HAP-1 (cell line): ENCODE data around the gene SCG5.

ENCODE experiments used
- DNase-seq, 2 experiments: peaks; one replicate each; pipeline ENCODE4 v3.0.0-alpha.2; 2016 to 2020; ENCODE audit warnings: low spot score in 2 of 2
- H3K27me3 ChIP-seq: fragments of 250-450 bp; sonication (Bioruptor Pico); 2 replicates; pipeline ENCODE4 v1.5.1; 2020; ENCODE audit warnings: low read depth, mild to moderate bottlenecking, moderate library complexity
- H3K36me3 ChIP-seq: fragments of 250-450 bp; sonication (Bioruptor Pico); replicated peaks from 2 replicates; pipeline ENCODE4 v1.5.1; 2020; ENCODE audit warnings: mild to moderate bottlenecking
- H3K4me1 ChIP-seq: fragments of 250-450 bp; sonication (Bioruptor Pico); 2 replicates; pipeline ENCODE4 v1.5.1; 2020; ENCODE audit warnings: mild to moderate bottlenecking
- H3K4me3 ChIP-seq: fragments of 250-450 bp; sonication (Bioruptor Pico); 2 replicates; pipeline ENCODE4 v1.5.1; 2020; ENCODE audit warnings: mild to moderate bottlenecking, moderate library complexity
- H3K9me3 ChIP-seq: fragments of 250-450 bp; sonication (Bioruptor Pico); 2 replicates; pipeline ENCODE4 v1.5.1; 2020; ENCODE audit warnings: mild to moderate bottlenecking, moderate library complexity
- in situ Hi-C: fragments of 300-500 bp; cut with MboI; formaldehyde crosslinking; loops from 3 replicates; pipeline ENCODE4 v1.14.3; 2020; ENCODE audit warnings: low sequenced_read_pairs, inconsistent platforms, mixed read lengths

Gene SCG5

GRCh38 chr15:32732574-32733157 lies 91.2 kb downstream of the SCG5 start:
- DNase-seq, result no peak
- in situ Hi-C loops, result no loop called here
- no peaks in the 10 kb centered on the region for H3K4me1 ChIP-seq
- H3K36me3 ChIP-seq, result no peaks in the 10 kb centered on the region
- H3K4me3 ChIP-seq, result no peak overlapping the region
- H3K27me3 ChIP-seq, result no peaks in the 10 kb centered on the region
- H3K9me3 ChIP-seq, result no peaks in the 10 kb centered on the region

- Histone ChIP-seq H3K4me3 (no peak overlapping the region), H3K27me3 (no peaks in the 10 kb centered on the region), H3K36me3 (no peaks in the 10 kb centered on the region), H3K9me3 (no peaks in the 10 kb centered on the region), H3K4me1 (no peaks in the 10 kb centered on the region)
- in situ Hi-C loops, result no loop called here
- DNase-seq, result no peak
Observed at GRCh38 chr15:32733281-32733680, 91.8 kb downstream of the SCG5 start.

- Histone ChIP-seq H3K9me3 (no peaks in the 10 kb centered on the region), H3K4me1 (no peaks in the 10 kb centered on the region), H3K4me3 (no peak overlapping the region), H3K36me3 (no peaks in the 10 kb centered on the region), H3K27me3 (no peaks in the 10 kb centered on the region)
- in situ Hi-C loops, result no loop called here
- DNase-seq, result no peak
Observed at GRCh38 chr15:32735989-32736700, 94.6 kb downstream of the SCG5 start.

GRCh38 chr15:32736701-32737061 lies 95.2 kb downstream of the SCG5 start:
- Histone ChIP-seq H3K4me1 (no peaks in the 10 kb centered on the region), H3K36me3 (no peaks in the 10 kb centered on the region), H3K27me3 (no peaks in the 10 kb centered on the region), H3K4me3 (no peak overlapping the region), H3K9me3 (no peaks in the 10 kb centered on the region; the same call in 1 of the 2 replicates)
- DNase-seq, result no peak
- in situ Hi-C loops, result no loop called here

- in situ Hi-C loops, result no loop called here
- Histone ChIP-seq H3K9me3 (no peaks in the 10 kb centered on the region; the same call in 1 of the 2 replicates), H3K36me3 (no peaks in the 10 kb centered on the region), H3K4me3 (no peak overlapping the region), H3K4me1 (no peaks in the 10 kb centered on the region), H3K27me3 (no peaks in the 10 kb centered on the region)
- no peak for DNase-seq
Observed at GRCh38 chr15:32737304-32737703, 95.8 kb downstream of the SCG5 start.

GRCh38 chr15:32738666-32739065 lies 97.2 kb downstream of the SCG5 start:
- Histone ChIP-seq H3K4me3 (no peak overlapping the region), H3K9me3 (no peaks in the 10 kb centered on the region; the same call in 1 of the 2 replicates), H3K36me3 (no peaks in the 10 kb centered on the region), H3K4me1 (no peaks in the 10 kb centered on the region), H3K27me3 (no peaks in the 10 kb centered on the region)
- in situ Hi-C loops, result no loop called here
- DNase-seq, result no peak

- Histone ChIP-seq H3K4me3 (no peak overlapping the region), H3K4me1 (no peaks in the 10 kb centered on the region), H3K9me3 (no peaks in the 10 kb centered on the region; the same call in 1 of the 2 replicates), H3K36me3 (no peaks in the 10 kb centered on the region), H3K27me3 (no peaks in the 10 kb centered on the region)
- no peak for DNase-seq
- in situ Hi-C loops, result no loop called here
Observed at GRCh38 chr15:32739522-32740063, 98.1 kb downstream of the SCG5 start.

- H3K27me3 ChIP-seq, result no peaks in the 10 kb centered on the region
- DNase-seq, result no peak
- H3K4me1 ChIP-seq, result no peaks in the 10 kb centered on the region
- in situ Hi-C loops, result no loop called here
- H3K36me3 ChIP-seq, result no peaks in the 10 kb centered on the region
- H3K9me3 ChIP-seq, result no peaks in the 10 kb centered on the region; the same call in 1 of the 2 replicates
- no peak overlapping the region for H3K4me3 ChIP-seq
Observed at GRCh38 chr15:32743411-32744140, 102.1 kb downstream of the SCG5 start.

- Histone ChIP-seq H3K4me3 (no peak overlapping the region), H3K4me1 (no peaks in the 10 kb centered on the region), H3K27me3 (no peaks in the 10 kb centered on the region), H3K9me3 (no peaks in the 10 kb centered on the region; the same call in 1 of the 2 replicates), H3K36me3 (no peaks in the 10 kb centered on the region)
- in situ Hi-C loops, result no loop called here
- DNase-seq, result no peak
Observed at GRCh38 chr15:32746116-32746857, 104.8 kb downstream of the SCG5 start.
